HG03108 (cell line): ENCODE measurements around the gene GRHPR.
"Not testable (repeated sequence)": the region's sequence is repeated elsewhere in the genome, so short reads cannot be mapped to it uniquely, and the experiment has no call there.

Experiments used
- ATAC-seq: cut with Tn5 transposase; IDR thresholded peaks from one replicate; pipeline ENCODE4 v1.9.1; 2021; ENCODE audit warnings: moderate library complexity; ENCODE audit not compliant: unreplicated experiment

The GRHPR gene

GRCh38 chr9:37420271-37421215 lies 2.0 kb upstream of the GRHPR start:
- no peak for ATAC-seq

- ATAC-seq, result no peak
Measured at GRCh38 chr9:37421914-37422288, 595 bp upstream of the GRHPR start.

- no peak for ATAC-seq
Measured at GRCh38 chr9:37423508-37423907, 1.0 kb downstream of the GRHPR start.

GRCh38 chr9:37424204-37424685 lies 1.7 kb downstream of the GRHPR start:
- ATAC-seq, result no peak

GRCh38 chr9:37424686-37425297 lies 2.3 kb downstream of the GRHPR start:
- ATAC-seq, result no peak

- ATAC-seq, result no peak
Measured at GRCh38 chr9:37425298-37425752, 2.8 kb downstream of the GRHPR start.

GRCh38 chr9:37426431-37426830 lies 3.9 kb downstream of the GRHPR start:
- not testable (repeated sequence) for ATAC-seq

- no peak for ATAC-seq
Measured at GRCh38 chr9:37426846-37427245, 4.3 kb downstream of the GRHPR start.

GRCh38 chr9:37428345-37428744 lies 5.8 kb downstream of the GRHPR start:
- ATAC-seq, result no peak

GRCh38 chr9:37429441-37430285 lies 7.2 kb downstream of the GRHPR start:
- ATAC-seq, result no peak

- ATAC-seq, result no peak
Measured at GRCh38 chr9:37430841-37431597, 8.5 kb downstream of the GRHPR start.

- no peak for ATAC-seq
Measured at GRCh38 chr9:37432020-37432419, 9.5 kb downstream of the GRHPR start.

- ATAC-seq, result no peak
Measured at GRCh38 chr9:37433867-37434371, 11.4 kb downstream of the GRHPR start.

- ATAC-seq, result no peak
Measured at GRCh38 chr9:37436540-37436939, 14.0 kb downstream of the GRHPR start.

- no peak for ATAC-seq
Measured at GRCh38 chr9:37437010-37437409, 14.5 kb downstream of the GRHPR start.

GRCh38 chr9:37437621-37438020 lies 15.1 kb downstream of the GRHPR start:
- ATAC-seq, result no peak

GRCh38 chr9:37438359-37438758 lies 15.9 kb downstream of the GRHPR start:
- ATAC-seq, result no peak

GRCh38 chr9:37441776-37442370 lies 19.4 kb downstream of the GRHPR start:
- ATAC-seq, result no peak

GRCh38 chr9:37442556-37442955 lies 20.1 kb downstream of the GRHPR start:
- ATAC-seq, result no peak

- no peak for ATAC-seq
Measured at GRCh38 chr9:37443566-37443965, 21.1 kb downstream of the GRHPR start.
